Measurements from ENCODE around the gene CNTN5. TPM values are rescaled to one million over a fixed set of nuclear protein-coding genes. Genes with fewer than 3 reads are reported as not detected.

The CNTN5 gene
- total RNA-seq, 2 experiments from 2014 or later, result not detected

DNA sequence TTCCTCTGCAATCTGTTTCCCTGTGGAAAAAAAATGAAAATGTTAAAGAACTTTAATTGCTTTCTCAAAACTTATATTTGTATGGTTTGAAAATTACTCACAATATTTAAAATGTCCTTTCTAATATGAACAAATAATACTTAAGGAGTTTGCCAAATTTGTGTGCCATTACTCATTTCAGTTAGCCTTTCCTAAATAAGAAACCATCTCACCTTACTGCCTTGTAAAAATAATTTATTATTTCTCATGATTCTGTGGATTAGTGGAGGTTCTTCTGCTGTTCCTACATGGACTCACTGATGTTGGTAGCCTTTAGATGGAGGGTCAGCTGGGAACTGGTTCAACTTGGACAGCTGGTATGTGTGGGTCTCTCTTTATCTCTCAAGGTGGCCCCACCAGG lies 428.6 kb downstream of the CNTN5 start:
- DNase-seq, result no peak
- TF ChIP-seq, protein P1, sequence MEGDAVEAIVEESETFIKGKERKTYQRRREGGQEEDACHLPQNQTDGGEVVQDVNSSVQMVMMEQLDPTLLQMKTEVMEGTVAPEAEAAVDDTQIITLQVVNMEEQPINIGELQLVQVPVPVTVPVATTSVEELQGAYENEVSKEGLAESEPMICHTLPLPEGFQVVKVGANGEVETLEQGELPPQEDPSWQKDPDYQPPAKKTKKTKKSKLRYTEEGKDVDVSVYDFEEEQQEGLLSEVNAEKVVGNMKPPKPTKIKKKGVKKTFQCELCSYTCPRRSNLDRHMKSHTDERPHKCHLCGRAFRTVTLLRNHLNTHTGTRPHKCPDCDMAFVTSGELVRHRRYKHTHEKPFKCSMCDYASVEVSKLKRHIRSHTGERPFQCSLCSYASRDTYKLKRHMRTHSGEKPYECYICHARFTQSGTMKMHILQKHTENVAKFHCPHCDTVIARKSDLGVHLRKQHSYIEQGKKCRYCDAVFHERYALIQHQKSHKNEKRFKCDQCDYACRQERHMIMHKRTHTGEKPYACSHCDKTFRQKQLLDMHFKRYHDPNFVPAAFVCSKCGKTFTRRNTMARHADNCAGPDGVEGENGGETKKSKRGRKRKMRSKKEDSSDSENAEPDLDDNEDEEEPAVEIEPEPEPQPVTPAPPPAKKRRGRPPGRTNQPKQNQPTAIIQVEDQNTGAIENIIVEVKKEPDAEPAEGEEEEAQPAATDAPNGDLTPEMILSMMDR (IDR thresholded peaks at IDR 0.05), result no peak
- ATAC-seq, result no peak
- H3K27me3 Mint-ChIP-seq, result no peaks in the 10 kb centered on the region
- intact Hi-C loops (cut with micrococcal nuclease), result no loop called here
- no peak overlapping the region for H3K4me3 Mint-ChIP-seq
- H3K9me3 Mint-ChIP-seq, result no peaks in the 10 kb centered on the region
- CTCF ChIA-PET, result no interaction called here
- no peaks in the 10 kb centered on the region for H3K36me3 Mint-ChIP-seq (ENCODE audit: low read depth)
- no peaks in the 10 kb centered on the region for H3K4me1 Mint-ChIP-seq (ENCODE audit: low read depth)
- H3K27ac Mint-ChIP-seq, result no peak overlapping the region
- POLR2A ChIA-PET, result no interaction called here

DNA sequence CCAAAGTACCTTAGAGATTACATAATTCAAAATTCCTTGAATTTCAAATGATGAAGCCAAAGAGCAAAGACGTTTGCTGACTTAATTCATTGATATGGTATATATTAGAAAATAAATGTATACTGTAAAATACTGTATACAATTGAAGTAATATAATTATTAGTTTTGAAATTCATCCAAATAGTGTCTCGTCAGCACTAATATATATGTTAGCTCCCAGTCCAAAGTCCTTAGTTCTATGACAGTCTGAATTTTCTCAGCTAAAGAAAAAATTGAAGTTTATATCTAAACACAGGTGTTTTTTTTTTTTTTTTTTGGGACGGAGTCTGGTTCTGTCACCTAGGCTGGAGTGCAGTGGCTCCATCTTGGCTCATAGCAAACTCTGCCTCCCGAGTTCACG lies 431.3 kb downstream of the CNTN5 start:
- TF ChIP-seq, protein P1 (IDR thresholded peaks at IDR 0.05), result no peak
- no peak overlapping the region for H3K27ac Mint-ChIP-seq
- H3K4me3 Mint-ChIP-seq, result no peak overlapping the region
- no peak for DNase-seq
- intact Hi-C loops (cut with micrococcal nuclease), result no loop called here
- H3K4me1 Mint-ChIP-seq (ENCODE audit: low read depth), result no peaks in the 10 kb centered on the region
- ATAC-seq, result no peak
- H3K27me3 Mint-ChIP-seq, result no peaks in the 10 kb centered on the region
- no peaks in the 10 kb centered on the region for H3K36me3 Mint-ChIP-seq (ENCODE audit: low read depth)
- H3K9me3 Mint-ChIP-seq, result no peaks in the 10 kb centered on the region
- CTCF ChIA-PET, result no interaction called here
- POLR2A ChIA-PET, result no interaction called here

DNA sequence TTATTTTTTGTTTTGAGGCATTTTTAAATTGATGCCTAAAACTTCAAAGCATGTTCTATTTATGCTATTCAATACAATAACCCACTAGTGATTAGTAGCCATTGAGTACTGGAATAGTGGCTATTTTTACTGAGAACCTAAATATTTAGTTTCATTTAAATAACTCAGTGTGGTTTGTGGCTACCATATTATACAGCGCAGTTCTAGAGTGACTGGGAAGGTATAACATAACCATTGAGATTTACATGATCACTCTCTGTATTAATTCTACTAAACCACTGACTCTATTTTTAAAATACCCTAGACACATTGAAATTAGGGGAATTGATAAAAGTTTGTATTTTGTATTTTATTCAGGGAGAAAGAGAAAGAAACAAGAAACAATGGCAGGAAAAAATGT lies 441.2 kb downstream of the CNTN5 start:
- ChIA-PET CTCF (no interaction called here), POLR2A (no interaction called here)
- Mint-ChIP-seq H3K27me3 (no peaks in the 10 kb centered on the region), H3K27ac (no peak overlapping the region), H3K9me3 (peaks cover 6% of the 10 kb centered on the region), H3K36me3 (ENCODE audit: low read depth) (no peaks in the 10 kb centered on the region), H3K4me3 (no peak overlapping the region), H3K4me1 (ENCODE audit: low read depth) (no peaks in the 10 kb centered on the region)
- intact Hi-C loops (cut with micrococcal nuclease), result no loop called here
- no peak for ATAC-seq
- TF ChIP-seq, protein P1 (IDR thresholded peaks at IDR 0.05), result no peak
- DNase-seq, result no peak

DNA sequence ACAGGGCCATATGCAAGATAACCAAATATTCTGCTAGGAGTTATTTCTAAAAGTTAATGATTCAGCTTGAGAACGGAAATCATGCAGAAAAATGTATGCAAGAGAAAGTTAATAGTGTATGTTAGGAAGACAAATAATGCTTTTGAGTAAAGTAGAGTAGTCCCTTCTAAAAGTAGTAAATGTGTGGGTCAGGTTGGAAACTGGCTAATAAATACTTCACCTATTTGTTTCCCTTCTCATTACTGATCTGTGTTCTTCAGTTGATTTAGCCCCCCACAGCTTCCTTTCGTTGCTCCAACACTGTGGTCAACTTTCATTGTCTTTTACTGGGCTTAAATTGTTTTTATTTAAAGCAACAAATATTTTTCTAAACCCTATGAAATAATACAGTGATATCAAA lies 444.2 kb downstream of the CNTN5 start:
- no peak for DNase-seq
- CTCF ChIA-PET, result no interaction called here
- Mint-ChIP-seq H3K9me3 (peaks cover 2% of the 10 kb centered on the region), H3K36me3 (ENCODE audit: low read depth) (no peaks in the 10 kb centered on the region), H3K27me3 (no peaks in the 10 kb centered on the region), H3K27ac (no peak overlapping the region), H3K4me1 (ENCODE audit: low read depth) (no peaks in the 10 kb centered on the region), H3K4me3 (no peak overlapping the region)
- intact Hi-C loops (cut with micrococcal nuclease), result no loop called here
- POLR2A ChIA-PET, result no interaction called here
- TF ChIP-seq, protein P1 (IDR thresholded peaks at IDR 0.05), result no peak
- ATAC-seq, result no peak

DNA sequence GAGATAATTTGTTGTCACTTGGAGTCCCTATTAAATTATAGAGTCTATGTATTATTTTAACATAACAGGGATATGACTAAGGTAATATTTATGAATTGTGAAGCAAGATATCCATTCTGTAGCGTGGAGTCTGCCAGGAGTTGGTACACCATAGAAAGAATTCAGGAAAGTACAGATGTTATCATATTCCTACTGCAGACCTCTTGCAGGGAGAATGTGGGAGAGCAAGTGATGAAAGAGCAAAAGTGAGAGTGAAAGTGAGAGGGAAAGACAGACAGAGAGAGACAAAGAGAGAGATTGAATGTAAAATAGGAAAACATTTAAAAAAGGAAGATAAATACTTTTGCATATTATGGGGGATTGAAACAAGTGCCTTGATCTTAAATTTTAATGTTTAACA lies 468.8 kb downstream of the CNTN5 start:
- Mint-ChIP-seq H3K36me3 (ENCODE audit: low read depth) (no peaks in the 10 kb centered on the region), H3K27ac (no peak overlapping the region), H3K9me3 (peaks cover 7% of the 10 kb centered on the region), H3K4me3 (no peak overlapping the region), H3K4me1 (ENCODE audit: low read depth) (no peaks in the 10 kb centered on the region), H3K27me3 (no peaks in the 10 kb centered on the region)
- ATAC-seq, result no peak
- CTCF ChIA-PET, result no interaction called here
- TF ChIP-seq, protein P1 (IDR thresholded peaks at IDR 0.05), result no peak
- POLR2A ChIA-PET, result no interaction called here
- intact Hi-C loops (cut with micrococcal nuclease), result no loop called here
- no peak for DNase-seq

All from activated CD8-positive, alpha-beta T cell treated with anti-CD3 and anti-CD28 coated beads for 36 hours (primary cell).